HepG2 (cell line): ENCODE results near the gene FBXW5. TPM values are rescaled to one million over a fixed set of nuclear protein-coding genes. Genes with fewer than 3 reads are reported as not detected.

Experiments
- ATF5 ChIP-seq: sonication (generic); formaldehyde crosslinking; IDR thresholded peaks from 2 replicates; pipeline ENCODE4 v1.4.0; 2020; ENCODE audit warnings: mild to moderate bottlenecking, low read depth, missing genetic modification reagents
- BCL6 ChIP-seq: IDR thresholded peaks from 2 replicates; pipeline ENCODE4 v1.6.1; 2016; ENCODE audit warnings: missing genetic modification reagents, missing compliant biosample characterization
- CHCHD3 ChIP-seq: sonication (generic); formaldehyde crosslinking; IDR thresholded peaks from 2 replicates; pipeline ENCODE4 v1.8.0; 2022; ENCODE audit warnings: mild to moderate bottlenecking, missing genetic modification reagents, moderate library complexity
- GABPA ChIP-seq, 2 experiments: IDR thresholded peaks; 2 replicates each; pipeline ENCODE4 v1.6.1; 2011 to 2016; ENCODE audit warnings: low read depth in 2 of 2, low read length in 1 of 2, missing biosample characterization in 1 of 2, missing genetic modification characterization in 1 of 2
- GATAD1 ChIP-seq: IDR thresholded peaks from 2 replicates; pipeline ENCODE4 v1.6.1; 2016; ENCODE audit warnings: missing genetic modification reagents, missing compliant biosample characterization
- GTF2F1 ChIP-seq: fragments of 150-350 bp; IDR thresholded peaks from 2 replicates; pipeline ENCODE4 v1.6.1; 2014; ENCODE audit warnings: low read length
- GZF1 ChIP-seq: sonication (generic); formaldehyde crosslinking; IDR thresholded peaks from 2 replicates; pipeline ENCODE4 v1.5.1; 2020; ENCODE audit warnings: mild to moderate bottlenecking, missing genetic modification reagents
- HDAC1 ChIP-seq: sonication (generic); formaldehyde crosslinking; IDR thresholded peaks from 2 replicates; pipeline ENCODE4 v1.5.1; 2020; ENCODE audit warnings: mild to moderate bottlenecking, missing genetic modification reagents
- NCOA1 ChIP-seq: sonication (generic); formaldehyde crosslinking; IDR thresholded peaks from 2 replicates; pipeline ENCODE4 v1.9.0; 2021; ENCODE audit warnings: missing genetic modification reagents
- POLR2AphosphoS2 ChIP-seq: IDR thresholded peaks from 2 replicates; pipeline ENCODE4 v1.6.1; 2011; ENCODE audit warnings: low read depth, low read length, improper control_type of control experiment
- RBAK ChIP-seq: sonication (generic); formaldehyde crosslinking; IDR thresholded peaks from 2 replicates; pipeline ENCODE4 v1.5.1; 2020; ENCODE audit warnings: mild to moderate bottlenecking, missing genetic modification reagents
- SNAPC2 ChIP-seq: sonication (generic); formaldehyde crosslinking; IDR thresholded peaks from 2 replicates; pipeline ENCODE4 v1.8.1; 2022; ENCODE audit warnings: mild to moderate bottlenecking, missing genetic modification reagents
- SNAPC4 ChIP-seq: sonication (generic); formaldehyde crosslinking; IDR thresholded peaks from 2 replicates; pipeline ENCODE4 v1.4.0; 2020; ENCODE audit warnings: mild to moderate bottlenecking, missing genetic modification reagents
- SPEN ChIP-seq: sonication (generic); formaldehyde crosslinking; IDR thresholded peaks from 2 replicates; pipeline ENCODE4 v1.5.1; 2020; ENCODE audit warnings: low read depth, mild to moderate bottlenecking, missing genetic modification reagents
- TAF15 ChIP-seq: fragments of 200-400 bp; formaldehyde crosslinking; IDR thresholded peaks from one replicate; pipeline ENCODE4 v1.6.1; 2018; ENCODE audit warnings: mild to moderate bottlenecking, low read depth, low read length; ENCODE audit not compliant: poor library complexity, severe bottlenecking
- ZMYM2 ChIP-seq: sonication (generic); formaldehyde crosslinking; IDR thresholded peaks from 2 replicates; pipeline ENCODE4 v1.8.0; 2022; ENCODE audit warnings: mild to moderate bottlenecking, missing genetic modification reagents
- ZNF367 ChIP-seq: sonication (generic); formaldehyde crosslinking; IDR thresholded peaks from 2 replicates; pipeline ENCODE4 v1.4.0; 2020; ENCODE audit warnings: missing genetic modification reagents, borderline replicate concordance
- ZNF484 ChIP-seq: sonication (generic); formaldehyde crosslinking; IDR thresholded peaks from 2 replicates; pipeline ENCODE4 v1.5.1; 2020; ENCODE audit warnings: mild to moderate bottlenecking, low read depth, missing genetic modification reagents, borderline replicate concordance
- ZNF564 ChIP-seq: sonication (generic); formaldehyde crosslinking; IDR thresholded peaks from 2 replicates; pipeline ENCODE4 v1.8.1; 2023; ENCODE audit warnings: mild to moderate bottlenecking, missing genetic modification reagents
- ZNF580 ChIP-seq: IDR thresholded peaks from 2 replicates; pipeline ENCODE4 v1.6.1; 2016; ENCODE audit warnings: low read depth, borderline replicate concordance
- ZNF672 ChIP-seq: sonication (generic); formaldehyde crosslinking; IDR thresholded peaks from 2 replicates; pipeline ENCODE4 v1.8.1; 2022; ENCODE audit warnings: missing genetic modification reagents
- ZNF782 ChIP-seq: sonication (generic); formaldehyde crosslinking; IDR thresholded peaks from 2 replicates; pipeline ENCODE4 v1.4.0; 2020; ENCODE audit warnings: missing genetic modification reagents, mild to moderate bottlenecking, borderline replicate concordance
- ZNF784 ChIP-seq: sonication (generic); formaldehyde crosslinking; IDR thresholded peaks from 2 replicates; pipeline ENCODE4 v1.5.1; 2020; ENCODE audit warnings: missing genetic modification reagents, mild to moderate bottlenecking, borderline replicate concordance
- polyA plus RNA-seq, 8 experiments: library from polyadenylated mRNA; depleted of rRNA in 3 of 8; stranded (reverse) in 7 of 8; unstranded in 1 of 8; fragments of >200 nt; fragmentation: Illumina TruSeq in 4 of 8; extraction: Trizol in 4 of 8; gene quantifications; 2 replicates each; pipeline versions ENCODE4 v1.2.1 to v1.2.3, GENCODE V29; 2011 to 2016; ENCODE audit warnings: low read depth in 4 of 8, missing spikeins in 1 of 8, mixed read lengths in 1 of 8; ENCODE audit not compliant: insufficient read depth in 1 of 8
- total RNA-seq, 5 experiments: library from RNA; depleted of rRNA; stranded (reverse); fragments of >200 nt; fragmentation: Illumina TruSeq; extraction: Trizol; gene quantifications; 2 replicates each; pipeline ENCODE4 v1.2.3, GENCODE V29; 2016; ENCODE audit warnings: low read depth in 1 of 5

The FBXW5 gene
- total and polyA plus RNA-seq, 2 of the 13 experiments (the other 11 are each of a cell fraction or from before 2014, with no cell fraction given): 52.0 to 60.4 TPM

- TF ChIP-seq SNAPC4 (CRISPR knock-in tag) (no peak), ZNF367 (no peak), GZF1 (CRISPR knock-in tag) (no peak), GATAD1 (CRISPR knock-in tag) (no peak), ZNF580 (CRISPR knock-in tag) (0 out of 2 replicates have a peak, but pooled peaks have one; percentile 77), ZNF484 (no peak), SNAPC2 (CRISPR knock-in tag) (no peak), ZNF564 (no peak), RBAK (CRISPR knock-in tag) (peak; percentile 52; the same call in 1 of the 2 replicates), ZNF784 (CRISPR knock-in tag) (no peak), ZNF672 (CRISPR knock-in tag) (no peak), TAF15 (peak; percentile 42), ZMYM2 (CRISPR knock-in tag) (0 out of 2 replicates have a peak, but pooled peaks have one; percentile 43), NCOA1 (CRISPR knock-in tag) (peak; percentile 58; the same call in 1 of the 2 replicates), ZNF782 (peak; percentile 69), SPEN (CRISPR knock-in tag) (peak; percentile 78), ATF5 (no peak), GABPA (IDR thresholded peaks at IDR 0.05; ENCODE audit: low read depth, low read length) (no peak), GABPA (CRISPR knock-in tag; IDR thresholded peaks at IDR 0.05; ENCODE audit: low read depth) (no peak), HDAC1 (CRISPR knock-in tag) (peak; percentile 86), GTF2F1 (no peak), POLR2AphosphoS2 (no peak), CHCHD3 (no peak), BCL6 (CRISPR knock-in tag) (no peak; the same call in 1 of the 2 replicates)
Measured at GRCh38 chr9:136949817-136950655, 5.5 kb upstream of the FBXW5 start (continued).
